ENCODE data around the gene MRTFA. TPM values are rescaled to one million over a fixed set of nuclear protein-coding genes. Genes with fewer than 3 reads are reported as not detected.

Gene MRTFA
- total and polyA plus RNA-seq, 4 donors, result 7.5 to 22.0 (median 9.6) TPM

- TF ChIP-seq SP1 (IDR thresholded peaks at IDR 0.05) (no peak), ATF3 (IDR thresholded peaks at IDR 0.05) (no peak), HNF4A (conservative IDR thresholded peaks at IDR 0.05) (no peak), REST (IDR thresholded peaks at IDR 0.05) (no peak), EGR1 (IDR thresholded peaks at IDR 0.05; ENCODE audit: low read depth in 2 of 2) (no peak), GABPA (IDR thresholded peaks at IDR 0.05 in 1 of 2, conservative IDR thresholded peaks at IDR 0.05 in 1 of 2) (no peak), JUND (IDR thresholded peaks at IDR 0.05) (no peak)
Observed at GRCh38 chr22:40430991-40431390, 205.5 kb downstream of the MRTFA start (continued).

GRCh38 chr22:40429481-40429880 lies 207.0 kb downstream of the MRTFA start:
- TF ChIP-seq HNF4A (conservative IDR thresholded peaks at IDR 0.05), result no peak
- TF ChIP-seq GABPA (IDR thresholded peaks at IDR 0.05 in 1 of 2, conservative IDR thresholded peaks at IDR 0.05 in 1 of 2), result no peak
- no peak overlapping the region for H3K4me3 ChIP-seq (ENCODE audit: low read depth in 1 of 3, low read length in 3 of 3)
- H3K4me1 ChIP-seq (ENCODE audit: control insufficient read depth in 4 of 4, insufficient read depth in 4 of 4, low read length in 3 of 4), result peaks cover 0 to 3% (median 0%) of the 10 kb centered on the region in 4 donors
- H3K36me3 ChIP-seq (ENCODE audit: control insufficient read depth in 4 of 4, insufficient read depth in 3 of 4, low read depth in 1 of 4, low read length in 3 of 4), result peaks cover 0 to 28% (median 18%) of the 10 kb centered on the region in 4 donors
- H3K27ac ChIP-seq (ENCODE audit: low read depth in 1 of 2, low read length in 2 of 2), result no peak overlapping the region
- DNase-seq (ENCODE audit: low spot score), result no peak
- H3K9me3 ChIP-seq (ENCODE audit: control insufficient read depth in 4 of 4, low read length in 3 of 4), result no peaks in the 10 kb centered on the region
- H3K27me3 ChIP-seq (ENCODE audit: control insufficient read depth in 4 of 4, insufficient read depth in 4 of 4, low read length in 3 of 4), result no peaks in the 10 kb centered on the region
- H3K9ac ChIP-seq (ENCODE audit: low read depth in 1 of 2, low read length in 2 of 2), result no peak overlapping the region
- WGBS, result 94% methylated on average over 4 of the region's 4 CpGs

- Histone ChIP-seq H3K9ac (ENCODE audit: low read depth in 1 of 2, low read length in 2 of 2) (no peak overlapping the region), H3K4me1 (ENCODE audit: control insufficient read depth in 4 of 4, insufficient read depth in 4 of 4, low read length in 3 of 4) (peaks cover 0 to 3% (median 0%) of the 10 kb centered on the region in 4 donors), H3K27me3 (ENCODE audit: control insufficient read depth in 4 of 4, insufficient read depth in 4 of 4, low read length in 3 of 4) (no peaks in the 10 kb centered on the region), H3K4me3 (ENCODE audit: low read depth in 1 of 3, low read length in 3 of 3) (no peak overlapping the region), H3K27ac (ENCODE audit: low read depth in 1 of 2, low read length in 2 of 2) (no peak overlapping the region), H3K36me3 (ENCODE audit: control insufficient read depth in 4 of 4, insufficient read depth in 3 of 4, low read depth in 1 of 4, low read length in 3 of 4) (peaks cover 0 to 33% (median 18%) of the 10 kb centered on the region in 4 donors), H3K9me3 (ENCODE audit: control insufficient read depth in 4 of 4, low read length in 3 of 4) (no peaks in the 10 kb centered on the region)
- WGBS, result 95% methylated on average over 4 of the region's 4 CpGs
- DNase-seq (ENCODE audit: low spot score), result no peak
- TF ChIP-seq, protein P1, sequence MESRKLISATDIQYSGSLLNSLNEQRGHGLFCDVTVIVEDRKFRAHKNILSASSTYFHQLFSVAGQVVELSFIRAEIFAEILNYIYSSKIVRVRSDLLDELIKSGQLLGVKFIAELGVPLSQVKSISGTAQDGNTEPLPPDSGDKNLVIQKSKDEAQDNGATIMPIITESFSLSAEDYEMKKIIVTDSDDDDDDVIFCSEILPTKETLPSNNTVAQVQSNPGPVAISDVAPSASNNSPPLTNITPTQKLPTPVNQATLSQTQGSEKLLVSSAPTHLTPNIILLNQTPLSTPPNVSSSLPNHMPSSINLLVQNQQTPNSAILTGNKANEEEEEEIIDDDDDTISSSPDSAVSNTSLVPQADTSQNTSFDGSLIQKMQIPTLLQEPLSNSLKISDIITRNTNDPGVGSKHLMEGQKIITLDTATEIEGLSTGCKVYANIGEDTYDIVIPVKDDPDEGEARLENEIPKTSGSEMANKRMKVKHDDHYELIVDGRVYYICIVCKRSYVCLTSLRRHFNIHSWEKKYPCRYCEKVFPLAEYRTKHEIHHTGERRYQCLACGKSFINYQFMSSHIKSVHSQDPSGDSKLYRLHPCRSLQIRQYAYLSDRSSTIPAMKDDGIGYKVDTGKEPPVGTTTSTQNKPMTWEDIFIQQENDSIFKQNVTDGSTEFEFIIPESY (IDR thresholded peaks at IDR 0.05), result no peak
- no peak for TF ChIP-seq REST (IDR thresholded peaks at IDR 0.05)
- TF ChIP-seq ATF3 (IDR thresholded peaks at IDR 0.05), result no peak
- no peak for TF ChIP-seq FOXA1 (IDR thresholded peaks at IDR 0.05)
- TF ChIP-seq HNF4A (conservative IDR thresholded peaks at IDR 0.05), result no peak
- no peak for TF ChIP-seq TAF1 (conservative IDR thresholded peaks at IDR 0.05)
- no peak for TF ChIP-seq JUND (IDR thresholded peaks at IDR 0.05)
- no peak for TF ChIP-seq SP1 (IDR thresholded peaks at IDR 0.05)
- TF ChIP-seq GABPA (IDR thresholded peaks at IDR 0.05 in 1 of 2, conservative IDR thresholded peaks at IDR 0.05 in 1 of 2), result no peak
- no peak for TF ChIP-seq MAX (IDR thresholded peaks at IDR 0.05)
- TF ChIP-seq FOXA2 (IDR thresholded peaks at IDR 0.05), result no peak
- TF ChIP-seq YY1 (IDR thresholded peaks at IDR 0.05), result no peak
- no peak for TF ChIP-seq RXRA (IDR thresholded peaks at IDR 0.05)
- no peak for TF ChIP-seq NR2F2 (IDR thresholded peaks at IDR 0.05)
- no peak for TF ChIP-seq RAD21 (IDR thresholded peaks at IDR 0.05)
- TF ChIP-seq EGR1 (IDR thresholded peaks at IDR 0.05; ENCODE audit: low read depth in 2 of 2), result no peak
- TF ChIP-seq HNF4G (IDR thresholded peaks at IDR 0.05), result no peak
- no peak for TF ChIP-seq CTCF (IDR thresholded peaks at IDR 0.05; ENCODE audit: low read depth, low read length, missing input control)
Observed at GRCh38 chr22:40428796-40429195, 207.7 kb downstream of the MRTFA start.
